Measurements from ENCODE around the gene PON2.

DNA sequence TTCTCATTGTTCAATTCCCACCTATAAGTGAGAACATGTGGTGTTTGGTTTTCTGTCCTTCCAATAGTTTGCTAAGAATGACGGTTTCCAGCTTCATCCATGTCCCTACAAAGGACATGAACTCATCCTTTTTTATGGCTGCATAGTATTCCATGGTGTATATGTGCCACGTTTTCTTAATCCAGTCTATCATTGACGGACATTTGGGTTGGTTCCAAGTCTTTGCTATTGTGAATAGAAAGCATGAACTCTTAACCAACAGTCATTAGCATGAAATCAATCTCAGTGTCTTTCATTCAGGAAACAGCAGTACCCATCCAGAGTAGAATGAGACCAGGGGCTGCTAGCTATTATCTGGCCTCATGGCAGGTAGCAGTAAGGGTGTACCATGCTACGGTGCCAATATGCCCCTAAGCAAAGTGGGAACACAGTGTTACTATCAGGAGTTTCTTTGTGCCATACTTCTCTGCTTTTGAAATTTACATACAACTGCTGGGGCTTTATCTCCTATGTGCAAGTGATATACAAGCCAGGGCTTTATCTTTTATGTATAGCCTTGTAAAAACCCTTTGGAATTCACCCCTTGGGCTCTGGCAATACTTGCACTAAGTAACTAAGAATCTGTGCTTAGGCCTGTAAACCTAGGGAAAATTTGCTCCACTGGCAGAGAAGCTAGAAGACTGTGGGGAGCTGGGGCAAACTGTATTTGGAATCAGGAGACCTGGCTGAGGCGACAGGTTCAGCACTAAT lies 5.4 kb downstream of the PON2 start:
- TF ChIP-seq, protein P1, sequence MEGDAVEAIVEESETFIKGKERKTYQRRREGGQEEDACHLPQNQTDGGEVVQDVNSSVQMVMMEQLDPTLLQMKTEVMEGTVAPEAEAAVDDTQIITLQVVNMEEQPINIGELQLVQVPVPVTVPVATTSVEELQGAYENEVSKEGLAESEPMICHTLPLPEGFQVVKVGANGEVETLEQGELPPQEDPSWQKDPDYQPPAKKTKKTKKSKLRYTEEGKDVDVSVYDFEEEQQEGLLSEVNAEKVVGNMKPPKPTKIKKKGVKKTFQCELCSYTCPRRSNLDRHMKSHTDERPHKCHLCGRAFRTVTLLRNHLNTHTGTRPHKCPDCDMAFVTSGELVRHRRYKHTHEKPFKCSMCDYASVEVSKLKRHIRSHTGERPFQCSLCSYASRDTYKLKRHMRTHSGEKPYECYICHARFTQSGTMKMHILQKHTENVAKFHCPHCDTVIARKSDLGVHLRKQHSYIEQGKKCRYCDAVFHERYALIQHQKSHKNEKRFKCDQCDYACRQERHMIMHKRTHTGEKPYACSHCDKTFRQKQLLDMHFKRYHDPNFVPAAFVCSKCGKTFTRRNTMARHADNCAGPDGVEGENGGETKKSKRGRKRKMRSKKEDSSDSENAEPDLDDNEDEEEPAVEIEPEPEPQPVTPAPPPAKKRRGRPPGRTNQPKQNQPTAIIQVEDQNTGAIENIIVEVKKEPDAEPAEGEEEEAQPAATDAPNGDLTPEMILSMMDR (IDR thresholded peaks at IDR 0.05; ENCODE audit: insufficient read depth, low read length): no peak
- TF ChIP-seq, protein P2, sequence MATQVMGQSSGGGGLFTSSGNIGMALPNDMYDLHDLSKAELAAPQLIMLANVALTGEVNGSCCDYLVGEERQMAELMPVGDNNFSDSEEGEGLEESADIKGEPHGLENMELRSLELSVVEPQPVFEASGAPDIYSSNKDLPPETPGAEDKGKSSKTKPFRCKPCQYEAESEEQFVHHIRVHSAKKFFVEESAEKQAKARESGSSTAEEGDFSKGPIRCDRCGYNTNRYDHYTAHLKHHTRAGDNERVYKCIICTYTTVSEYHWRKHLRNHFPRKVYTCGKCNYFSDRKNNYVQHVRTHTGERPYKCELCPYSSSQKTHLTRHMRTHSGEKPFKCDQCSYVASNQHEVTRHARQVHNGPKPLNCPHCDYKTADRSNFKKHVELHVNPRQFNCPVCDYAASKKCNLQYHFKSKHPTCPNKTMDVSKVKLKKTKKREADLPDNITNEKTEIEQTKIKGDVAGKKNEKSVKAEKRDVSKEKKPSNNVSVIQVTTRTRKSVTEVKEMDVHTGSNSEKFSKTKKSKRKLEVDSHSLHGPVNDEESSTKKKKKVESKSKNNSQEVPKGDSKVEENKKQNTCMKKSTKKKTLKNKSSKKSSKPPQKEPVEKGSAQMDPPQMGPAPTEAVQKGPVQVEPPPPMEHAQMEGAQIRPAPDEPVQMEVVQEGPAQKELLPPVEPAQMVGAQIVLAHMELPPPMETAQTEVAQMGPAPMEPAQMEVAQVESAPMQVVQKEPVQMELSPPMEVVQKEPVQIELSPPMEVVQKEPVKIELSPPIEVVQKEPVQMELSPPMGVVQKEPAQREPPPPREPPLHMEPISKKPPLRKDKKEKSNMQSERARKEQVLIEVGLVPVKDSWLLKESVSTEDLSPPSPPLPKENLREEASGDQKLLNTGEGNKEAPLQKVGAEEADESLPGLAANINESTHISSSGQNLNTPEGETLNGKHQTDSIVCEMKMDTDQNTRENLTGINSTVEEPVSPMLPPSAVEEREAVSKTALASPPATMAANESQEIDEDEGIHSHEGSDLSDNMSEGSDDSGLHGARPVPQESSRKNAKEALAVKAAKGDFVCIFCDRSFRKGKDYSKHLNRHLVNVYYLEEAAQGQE (IDR thresholded peaks at IDR 0.05; ENCODE audit: insufficient replicate concordance, low read depth): no peak
- TF ChIP-seq POLR2AphosphoS5 (IDR thresholded peaks at IDR 0.05; ENCODE audit: low read depth): no peak
- no peak for TF ChIP-seq GABPA (IDR thresholded peaks at IDR 0.05; ENCODE audit: low read depth)
